Parathyroid adenoma (tissue), 2 donors: ENCODE results near the gene PCDHGA3.
"Not testable (repeated sequence)": the region's sequence is repeated elsewhere in the genome, so short reads cannot be mapped to it uniquely, and the experiment has no call there.

Source experiments
- H2AFZ ChIP-seq: fragments of 300-600 bp; sonication (generic); one replicate; pipeline ENCODE4 v1.7.0; 2017; ENCODE audit warnings: antibody characterized with exemption, mild to moderate bottlenecking
- H3K27ac ChIP-seq: fragments of 300-600 bp; sonication (generic); one replicate; pipeline ENCODE4 v1.7.0; 2017
- H3K27me3 ChIP-seq: fragments of 300-600 bp; sonication (generic); one replicate; pipeline ENCODE4 v1.7.0; 2017; ENCODE audit warnings: low read length; ENCODE audit not compliant: control insufficient read depth, insufficient read depth
- H3K36me3 ChIP-seq: fragments of 300-600 bp; sonication (generic); one replicate; pipeline ENCODE4 v1.7.0; 2017; ENCODE audit warnings: low read length; ENCODE audit not compliant: control insufficient read depth, insufficient read depth
- H3K4me1 ChIP-seq: fragments of 300-600 bp; sonication (generic); one replicate; pipeline ENCODE4 v1.7.0; 2017; ENCODE audit warnings: control low read depth
- H3K4me2 ChIP-seq: fragments of 300-600 bp; sonication (generic); one replicate; pipeline ENCODE4 v1.7.0; 2017; ENCODE audit warnings: low read length
- H3K4me3 ChIP-seq: fragments of 300-600 bp; sonication (generic); one replicate; pipeline ENCODE4 v1.7.0; 2017; ENCODE audit warnings: low read depth, low read length
- H3K79me2 ChIP-seq: fragments of 300-600 bp; sonication (generic); one replicate; pipeline ENCODE4 v1.7.0; 2017; ENCODE audit warnings: control low read depth
- H3K9ac ChIP-seq: fragments of 300-600 bp; sonication (generic); one replicate; pipeline ENCODE4 v1.7.0; 2017; ENCODE audit warnings: mild to moderate bottlenecking
- H3K9me3 ChIP-seq: fragments of 300-600 bp; sonication (generic); one replicate; pipeline ENCODE4 v1.7.0; 2017; ENCODE audit warnings: low read length; ENCODE audit not compliant: control insufficient read depth
- TF ChIP-seq, protein P1 (sequence below): fragments of 300-600 bp; sonication (generic); IDR thresholded peaks from one replicate; pipeline ENCODE4 v1.7.0; 2017; ENCODE audit warnings: antibody characterized with exemption, mild to moderate bottlenecking
- donor health status: primary hyperparathyroidism.

Gene PCDHGA3

DNA sequence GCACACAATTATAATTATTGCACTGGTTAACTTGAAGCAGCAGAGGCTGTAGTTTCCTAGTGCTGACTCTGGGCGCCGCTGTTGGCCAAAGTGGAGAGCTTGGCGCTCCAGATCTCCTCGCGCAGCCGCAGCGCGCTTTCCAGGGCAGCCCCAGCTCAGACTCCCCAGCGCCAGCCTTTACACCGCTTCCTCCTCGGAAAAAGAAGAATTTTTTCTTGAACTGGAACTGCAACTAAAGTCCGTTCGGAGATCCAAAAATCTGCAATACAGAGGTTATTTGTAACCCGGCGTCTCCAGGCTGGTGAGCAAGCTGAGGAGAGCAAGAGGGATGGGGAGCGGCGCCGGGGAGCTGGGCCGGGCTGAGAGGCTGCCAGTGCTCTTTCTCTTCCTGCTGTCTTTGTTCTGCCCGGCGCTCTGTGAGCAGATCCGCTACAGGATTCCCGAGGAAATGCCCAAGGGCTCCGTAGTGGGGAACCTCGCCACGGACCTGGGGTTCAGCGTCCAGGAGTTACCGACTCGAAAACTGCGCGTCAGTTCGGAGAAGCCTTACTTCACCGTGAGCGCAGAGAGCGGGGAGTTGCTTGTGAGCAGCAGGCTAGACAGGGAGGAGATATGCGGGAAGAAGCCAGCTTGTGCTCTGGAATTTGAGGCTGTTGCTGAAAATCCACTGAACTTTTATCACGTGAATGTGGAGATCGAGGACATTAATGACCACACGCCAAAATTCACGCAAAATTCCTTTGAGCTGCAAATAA, 44.1 kb downstream of the PCDHGA3 start, which contains the start of gene PCDHGB4:
Gene PCDHGB4, plus strand, starts transcription at position 142 of the 755 bp plus-strand sequence. Its CDS starts 187 bp downstream, at position 329.
- H3K79me2 ChIP-seq, H3K9me3 ChIP-seq, H3K36me3 ChIP-seq, H3K9ac ChIP-seq, H3K27me3 ChIP-seq, H3K4me2 ChIP-seq, H3K27ac ChIP-seq, H3K4me3 ChIP-seq, H3K4me1 ChIP-seq, H2AFZ ChIP-seq: not testable (repeated sequence)
- TF ChIP-seq, protein P1, sequence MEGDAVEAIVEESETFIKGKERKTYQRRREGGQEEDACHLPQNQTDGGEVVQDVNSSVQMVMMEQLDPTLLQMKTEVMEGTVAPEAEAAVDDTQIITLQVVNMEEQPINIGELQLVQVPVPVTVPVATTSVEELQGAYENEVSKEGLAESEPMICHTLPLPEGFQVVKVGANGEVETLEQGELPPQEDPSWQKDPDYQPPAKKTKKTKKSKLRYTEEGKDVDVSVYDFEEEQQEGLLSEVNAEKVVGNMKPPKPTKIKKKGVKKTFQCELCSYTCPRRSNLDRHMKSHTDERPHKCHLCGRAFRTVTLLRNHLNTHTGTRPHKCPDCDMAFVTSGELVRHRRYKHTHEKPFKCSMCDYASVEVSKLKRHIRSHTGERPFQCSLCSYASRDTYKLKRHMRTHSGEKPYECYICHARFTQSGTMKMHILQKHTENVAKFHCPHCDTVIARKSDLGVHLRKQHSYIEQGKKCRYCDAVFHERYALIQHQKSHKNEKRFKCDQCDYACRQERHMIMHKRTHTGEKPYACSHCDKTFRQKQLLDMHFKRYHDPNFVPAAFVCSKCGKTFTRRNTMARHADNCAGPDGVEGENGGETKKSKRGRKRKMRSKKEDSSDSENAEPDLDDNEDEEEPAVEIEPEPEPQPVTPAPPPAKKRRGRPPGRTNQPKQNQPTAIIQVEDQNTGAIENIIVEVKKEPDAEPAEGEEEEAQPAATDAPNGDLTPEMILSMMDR, result peak; percentile 43

DNA sequence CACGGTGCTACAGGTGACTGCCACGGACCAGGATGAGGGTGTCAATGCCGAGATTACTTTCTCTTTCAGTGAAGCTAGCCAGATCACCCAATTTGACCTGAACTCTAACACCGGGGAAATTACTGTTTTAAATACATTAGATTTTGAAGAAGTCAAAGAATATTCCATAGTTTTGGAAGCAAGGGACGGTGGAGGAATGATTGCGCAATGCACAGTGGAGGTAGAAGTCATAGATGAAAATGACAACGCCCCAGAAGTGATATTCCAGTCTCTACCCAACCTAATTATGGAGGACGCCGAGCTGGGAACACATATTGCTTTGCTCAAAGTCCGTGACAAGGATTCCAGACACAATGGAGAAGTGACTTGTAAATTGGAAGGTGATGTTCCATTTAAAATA, 45.0 kb downstream of the PCDHGA3 start:
- Histone ChIP-seq H3K36me3 (peaks cover 3% of the 10 kb centered on the region), H3K9me3 (no peaks in the 10 kb centered on the region), H3K4me3 (no peak overlapping the region), H3K9ac (no peak overlapping the region), H3K4me2 (no peak overlapping the region), H3K27me3 (no peaks in the 10 kb centered on the region), H3K4me1 (no peaks in the 10 kb centered on the region), H3K27ac (no peak overlapping the region), H2AFZ (no peak overlapping the region), H3K79me2 (no peaks in the 10 kb centered on the region)
- TF ChIP-seq, protein P1, result no peak

DNA sequence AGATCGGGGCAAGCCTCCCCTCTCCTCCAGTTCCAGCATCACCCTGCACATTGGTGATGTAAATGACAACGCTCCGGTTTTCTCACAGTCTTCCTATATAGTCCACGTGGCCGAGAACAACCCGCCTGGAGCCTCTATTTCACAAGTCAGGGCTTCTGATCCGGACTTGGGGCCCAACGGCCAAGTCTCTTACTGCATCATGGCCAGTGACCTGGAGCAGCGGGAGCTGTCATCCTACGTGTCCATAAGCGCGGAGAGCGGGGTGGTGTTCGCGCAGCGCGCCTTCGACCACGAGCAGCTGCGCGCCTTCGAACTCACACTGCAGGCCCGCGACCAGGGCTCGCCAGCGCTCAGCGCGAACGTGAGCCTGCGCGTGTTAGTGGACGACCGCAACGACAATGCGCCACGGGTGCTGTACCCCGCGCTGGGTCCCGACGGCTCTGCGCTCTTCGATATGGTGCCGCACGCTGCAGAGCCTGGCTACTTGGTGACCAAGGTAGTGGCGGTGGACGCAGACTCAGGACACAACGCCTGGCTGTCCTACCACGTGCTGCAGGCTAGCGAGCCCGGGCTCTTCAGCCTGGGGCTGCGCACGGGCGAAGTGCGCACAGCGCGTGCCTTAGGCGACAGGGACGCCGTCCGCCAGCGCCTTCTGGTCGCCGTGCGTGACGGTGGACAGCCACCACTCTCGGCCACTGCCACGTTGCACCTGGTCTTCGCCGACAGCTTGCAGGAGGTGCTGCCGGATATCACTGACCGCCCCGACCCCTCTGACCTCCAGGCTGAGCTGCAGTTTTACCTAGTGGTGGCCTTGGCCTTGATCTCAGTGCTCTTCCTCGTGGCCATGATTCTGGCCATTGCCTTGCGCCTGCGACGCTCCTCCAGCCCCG, 45.8 kb downstream of the PCDHGA3 start:
- TF ChIP-seq, protein P1, result no peak
- H3K4me1 ChIP-seq, result no peaks in the 10 kb centered on the region
- no peak overlapping the region for H3K4me2 ChIP-seq
- H3K9me3 ChIP-seq, result no peaks in the 10 kb centered on the region
- H3K4me3 ChIP-seq, result no peak overlapping the region
- no peak overlapping the region for H3K9ac ChIP-seq
- no peaks in the 10 kb centered on the region for H3K27me3 ChIP-seq
- H3K79me2 ChIP-seq, result no peaks in the 10 kb centered on the region
- H3K36me3 ChIP-seq, result peaks cover 3% of the 10 kb centered on the region
- no peak overlapping the region for H2AFZ ChIP-seq
- H3K27ac ChIP-seq, result no peak overlapping the region

DNA sequence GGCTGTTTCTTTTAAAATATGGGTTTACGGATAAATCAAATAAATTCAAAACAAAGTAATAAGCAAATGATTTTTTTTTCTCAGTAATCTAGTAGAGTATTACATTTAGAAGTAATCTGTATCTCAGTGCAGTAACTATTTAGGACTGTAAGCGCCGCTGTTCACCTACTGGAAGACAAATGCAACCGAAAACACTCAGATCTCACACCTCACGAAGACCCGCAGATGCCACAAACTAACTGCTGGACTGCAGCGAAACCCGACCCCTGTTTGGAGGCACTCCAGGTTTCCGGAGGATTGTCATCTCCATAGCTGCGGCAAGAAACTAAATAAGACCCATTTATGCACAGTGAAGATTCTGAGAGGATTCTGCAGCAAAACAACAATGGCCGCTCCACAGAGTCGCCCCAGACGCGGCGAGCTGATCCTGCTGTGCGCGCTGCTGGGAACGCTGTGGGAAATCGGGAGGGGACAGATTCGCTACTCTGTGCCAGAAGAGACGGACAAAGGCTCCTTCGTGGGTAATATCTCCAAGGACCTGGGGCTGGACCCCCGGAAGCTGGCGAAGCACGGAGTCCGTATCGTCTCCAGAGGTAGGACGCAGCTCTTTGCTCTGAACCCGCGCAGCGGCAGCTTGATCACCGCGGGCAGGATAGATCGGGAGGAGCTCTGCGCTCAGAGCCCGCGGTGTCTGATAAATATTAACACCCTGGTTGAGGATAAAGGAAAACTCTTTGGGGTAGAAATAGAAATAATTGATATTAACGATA, 49.0 kb downstream of the PCDHGA3 start, which contains the start of gene PCDHGA8:
Gene PCDHGA8, plus strand, starts transcription at position 205 of the 770 bp plus-strand sequence. Its CDS starts 181 bp downstream, at position 386.
- no peaks in the 10 kb centered on the region for H3K9me3 ChIP-seq
- H3K27me3 ChIP-seq, result no peaks in the 10 kb centered on the region
- H3K4me1 ChIP-seq, result no peaks in the 10 kb centered on the region
- no peak within 1 kb of the TSS for H3K4me3 ChIP-seq
- no peak within 1 kb of the TSS for H3K4me2 ChIP-seq
- peaks cover 3% of the 10 kb centered on the region for H3K36me3 ChIP-seq
- no peak within 1 kb of the TSS for H3K9ac ChIP-seq
- H3K79me2 ChIP-seq, result no peaks in the 10 kb centered on the region
- H3K27ac ChIP-seq, result no peak within 1 kb of the TSS
- TF ChIP-seq, protein P1, result no peak
- H2AFZ ChIP-seq, result no peak within 1 kb of the TSS
